Ureter (tissue), 1 donor: Measurements from ENCODE around the gene PLEKHO1. TPM values are rescaled to one million over a fixed set of nuclear protein-coding genes. Genes with fewer than 3 reads are reported as not detected.
"Not testable (repeated sequence)": the region's sequence is repeated elsewhere in the genome, so short reads cannot be mapped to it uniquely, and the experiment has no call there.

Experiments used
- DNase-seq: peaks from one replicate; pipeline ENCODE4 v3.0.0-alpha.2; 2020; ENCODE audit warnings: low spot score
- total RNA-seq: library from RNA; stranded (reverse); gene quantifications from one replicate; pipeline ENCODE4 v1.2.4, GENCODE V29; 2023
- donor health status: DM: yes; HTN: yes; CAD: no.

PLEKHO1 gene
- total RNA-seq, 1 donor from 2014 or later, result 28.9 TPM

- DNase-seq, result no peak
Observed at GRCh38 chr1:150173141-150173585, 23.4 kb downstream of the PLEKHO1 start.

- DNase-seq, result no peak
Observed at GRCh38 chr1:150176593-150176992, 26.9 kb downstream of the PLEKHO1 start.

- DNase-seq, result no peak
Observed at GRCh38 chr1:150178548-150178947, 28.8 kb downstream of the PLEKHO1 start.

- DNase-seq, result no peak
Observed at GRCh38 chr1:150179867-150180266, 30.2 kb downstream of the PLEKHO1 start.

GRCh38 chr1:150180474-150180873, 30.8 kb downstream of the PLEKHO1 start:
- no peak for DNase-seq

- DNase-seq, result no peak
Observed at GRCh38 chr1:150182247-150182646, 32.5 kb downstream of the PLEKHO1 start.

- DNase-seq, result no peak
Observed at GRCh38 chr1:150183061-150183460, 33.3 kb downstream of the PLEKHO1 start.

GRCh38 chr1:150185481-150185880, 35.8 kb downstream of the PLEKHO1 start:
- DNase-seq, result no peak

- not testable (repeated sequence) for DNase-seq
Observed at GRCh38 chr1:150186438-150186788, 36.7 kb downstream of the PLEKHO1 start.

- no peak for DNase-seq
Observed at GRCh38 chr1:150186789-150187559, 37.3 kb downstream of the PLEKHO1 start.

GRCh38 chr1:150187560-150187931, 37.8 kb downstream of the PLEKHO1 start:
- DNase-seq, result no peak

- DNase-seq, result no peak
Observed at GRCh38 chr1:150192012-150192411, 42.3 kb downstream of the PLEKHO1 start.

GRCh38 chr1:150194381-150195031, 44.8 kb downstream of the PLEKHO1 start:
- no peak for DNase-seq

GRCh38 chr1:150196417-150196816, 46.7 kb downstream of the PLEKHO1 start:
- DNase-seq, result no peak

GRCh38 chr1:150207281-150207971, 57.7 kb downstream of the PLEKHO1 start:
- no peak for DNase-seq

GRCh38 chr1:150208460-150208859, 58.7 kb downstream of the PLEKHO1 start:
- not testable (repeated sequence) for DNase-seq

Other genes with a start within 250 kb of the PLEKHO1 start
- 5.5 TPM for gene SV2A, start 232.1 kb upstream of the PLEKHO1 start, total RNA-seq
- gene SF3B4, start 222.1 kb upstream of the PLEKHO1 start, total RNA-seq, result 54.2 TPM
- gene MTMR11, start 213.0 kb upstream of the PLEKHO1 start, total RNA-seq, result 14.6 TPM
- gene OTUD7B, start 139.2 kb upstream of the PLEKHO1 start, total RNA-seq, result 34.3 TPM
- gene VPS45, start 82.1 kb upstream of the PLEKHO1 start, total RNA-seq, result 56.4 TPM
- 23.4 TPM for gene ANP32E, start 86.2 kb downstream of the PLEKHO1 start, total RNA-seq
- 1.4 TPM for gene CA14, start 107.9 kb downstream of the PLEKHO1 start, total RNA-seq
- 133 TPM for gene APH1A, start 119.1 kb downstream of the PLEKHO1 start, total RNA-seq
- gene C1orf54, start 122.9 kb downstream of the PLEKHO1 start, total RNA-seq, result 13.8 TPM
- 8.0 TPM for gene CIART, start 132.6 kb downstream of the PLEKHO1 start, total RNA-seq
- gene MRPS21, start 143.9 kb downstream of the PLEKHO1 start, total RNA-seq, result 79.7 TPM
- gene PRPF3, start 171.6 kb downstream of the PLEKHO1 start, total RNA-seq, result 112 TPM
- 44.7 TPM for gene RPRD2, start 214.2 kb downstream of the PLEKHO1 start, total RNA-seq